Coronary artery (tissue), 2 donors: Measurements from ENCODE around the gene SERPINE2.

Experiments used
- DNase-seq: peaks from one replicate; pipeline ENCODE4 v3.0.0-alpha.2; 2017; ENCODE audit warnings: low spot score
- H3K27ac ChIP-seq, 2 donors: fragments of 200-600 bp; sonication (generic); one replicate each; pipeline ENCODE4 v1.5.1; 2016 to 2019
- H3K4me3 ChIP-seq: fragments of 200-600 bp; sonication (generic); 2 replicates; pipeline ENCODE4 v1.5.1; 2016; ENCODE audit warnings: mild to moderate bottlenecking, moderate library complexity
- CTCF ChIP-seq: fragments of 200-600 bp; sonication (generic); IDR thresholded peaks from one replicate; pipeline ENCODE4 v1.5.1; 2019; ENCODE audit warnings: antibody characterized with exemption

The SERPINE2 gene

GRCh38 chr2:224036731-224037361 is 2.2 kb downstream of the SERPINE2 start:
- Histone ChIP-seq H3K4me3 (no peak overlapping the region), H3K27ac (no peak overlapping the region)
- TF ChIP-seq CTCF: no peak
- no peak for DNase-seq

GRCh38 chr2:224034017-224034416 is 5.1 kb downstream of the SERPINE2 start:
- DNase-seq: no peak
- Histone ChIP-seq H3K27ac (no peak overlapping the region), H3K4me3 (no peak overlapping the region)
- no peak for TF ChIP-seq CTCF

GRCh38 chr2:224033601-224034000 is 5.5 kb downstream of the SERPINE2 start:
- DNase-seq: no peak
- no peak for TF ChIP-seq CTCF
- no peak overlapping the region for H3K4me3 ChIP-seq
- H3K27ac ChIP-seq: no peak overlapping the region

GRCh38 chr2:224032283-224032682 is 6.8 kb downstream of the SERPINE2 start:
- Histone ChIP-seq H3K4me3 (no peak overlapping the region), H3K27ac (no peak overlapping the region)
- DNase-seq: no peak
- TF ChIP-seq CTCF: no peak

GRCh38 chr2:224031358-224031970 is 7.6 kb downstream of the SERPINE2 start:
- Histone ChIP-seq H3K4me3 (no peak overlapping the region), H3K27ac (no peak overlapping the region)
- TF ChIP-seq CTCF: no peak
- DNase-seq: no peak

GRCh38 chr2:224030786-224031185 is 8.3 kb downstream of the SERPINE2 start:
- no peak overlapping the region for H3K27ac ChIP-seq
- TF ChIP-seq CTCF: no peak
- H3K4me3 ChIP-seq: no peak overlapping the region
- no peak for DNase-seq

GRCh38 chr2:224029876-224030275 is 9.2 kb downstream of the SERPINE2 start:
- no peak for TF ChIP-seq CTCF
- no peak overlapping the region for H3K4me3 ChIP-seq
- no peak for DNase-seq
- H3K27ac ChIP-seq: no peak overlapping the region
